Activated CD8-positive, alpha-beta memory T cell treated with anti-CD3 and anti-CD28 coated beads, Interleukin-2, amount 10 ng/mL, durations not matched to agents 7 days and 5 days (primary cell): ENCODE measurements around the gene GRID1. TPM values are rescaled to one million over a fixed set of nuclear protein-coding genes. Genes with fewer than 3 reads are reported as not detected.

Experiments used
- ATAC-seq: fragments of 150-1000 bp; cut with Tn5 transposase; one replicate; pipeline ENCODE4 v1.10.0; 2021; ENCODE audit warnings: moderate library complexity
- CTCF ChIA-PET: fragments of 350-600 bp; sonication (Branson Sonifier 250); formaldehyde crosslinking; loops from one replicate; lab custom pipeline; 2021; ENCODE audit warnings: antibody characterized with exemption; lab: Charles Lee
- DNase-seq: peaks from one replicate; pipeline ENCODE4 v3.0.0-alpha.2; 2020
- H3K27ac Mint-ChIP-seq: one replicate; pipeline ENCODE4 v1.8.0; 2021; ENCODE audit warnings: mild to moderate bottlenecking, mixed read lengths
- H3K27me3 Mint-ChIP-seq: one replicate; pipeline ENCODE4 v1.8.0; 2021; ENCODE audit warnings: mixed read lengths
- H3K36me3 Mint-ChIP-seq: one replicate; pipeline ENCODE4 v1.8.0; 2021; ENCODE audit warnings: mild to moderate bottlenecking, mixed read lengths
- H3K4me1 Mint-ChIP-seq: one replicate; pipeline ENCODE4 v1.8.0; 2021; ENCODE audit warnings: mixed read lengths
- H3K4me3 Mint-ChIP-seq: one replicate; pipeline ENCODE4 v1.8.0; 2021; ENCODE audit warnings: mild to moderate bottlenecking, moderate library complexity, mixed read lengths
- H3K9me3 Mint-ChIP-seq: one replicate; pipeline ENCODE4 v1.8.0; 2022; ENCODE audit warnings: low read depth, mixed read lengths
- total RNA-seq, 2 experiments: library from RNA; stranded (reverse); gene quantifications; one replicate each; pipeline ENCODE4 v1.2.3, GENCODE V29; 2021

The GRID1 gene
- total RNA-seq, 2 experiments from 2014 or later = not detected

DNA sequence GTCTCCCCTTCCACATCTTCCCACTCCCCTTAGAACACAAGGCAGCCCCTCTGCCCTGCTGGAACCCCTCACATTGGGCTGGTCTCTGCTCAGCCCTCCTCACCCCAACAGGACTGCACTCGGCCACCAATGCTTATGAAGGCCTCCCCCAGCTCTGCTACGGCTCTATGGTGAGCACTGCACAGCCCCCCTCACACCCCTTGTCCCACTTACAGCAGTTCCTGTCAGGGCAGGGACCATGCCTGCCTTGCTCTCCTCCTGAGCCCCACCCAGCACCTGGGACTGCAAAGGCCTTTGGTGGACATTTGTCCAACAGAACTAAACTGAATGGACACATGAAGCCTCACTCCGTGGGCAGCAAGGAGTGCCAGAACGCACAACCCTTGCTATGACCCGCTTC is 171.9 kb downstream of the GRID1 start:
- Mint-ChIP-seq H3K9me3 (no peaks in the 10 kb centered on the region), H3K4me1 (no peaks in the 10 kb centered on the region), H3K4me3 (no peak overlapping the region), H3K27ac (no peak overlapping the region), H3K36me3 (no peaks in the 10 kb centered on the region), H3K27me3 (peaks cover 9% of the 10 kb centered on the region)
- DNase-seq (no peak), ATAC-seq (no peak)
- CTCF ChIA-PET = no interaction called here

DNA sequence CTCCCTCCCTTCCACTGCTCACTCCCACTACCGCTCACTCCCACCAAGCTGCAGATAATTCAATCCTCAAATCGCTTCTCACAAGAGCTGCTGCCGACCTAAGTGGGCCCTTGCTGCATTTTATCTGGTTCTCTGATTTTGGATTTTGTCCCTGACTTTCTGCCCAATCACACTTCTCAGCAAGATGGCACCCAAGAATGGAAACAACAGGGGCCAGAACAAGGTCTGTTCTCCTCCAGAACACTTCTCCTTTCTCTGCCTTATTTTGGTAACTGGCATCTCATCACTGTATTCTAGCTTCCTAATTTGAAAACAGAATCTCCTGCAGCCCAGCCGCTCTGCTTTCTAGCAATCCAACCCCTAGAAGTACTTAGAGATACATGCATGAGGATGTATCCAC is 172.8 kb downstream of the GRID1 start:
- DNase-seq (no peak), ATAC-seq (no peak)
- H3K36me3 Mint-ChIP-seq = no peaks in the 10 kb centered on the region
- no peak overlapping the region for H3K4me3 Mint-ChIP-seq
- no peak overlapping the region for H3K27ac Mint-ChIP-seq
- no peaks in the 10 kb centered on the region for H3K4me1 Mint-ChIP-seq
- peaks cover 9% of the 10 kb centered on the region for H3K27me3 Mint-ChIP-seq
- no peaks in the 10 kb centered on the region for H3K9me3 Mint-ChIP-seq
- CTCF ChIA-PET = no interaction called here

DNA sequence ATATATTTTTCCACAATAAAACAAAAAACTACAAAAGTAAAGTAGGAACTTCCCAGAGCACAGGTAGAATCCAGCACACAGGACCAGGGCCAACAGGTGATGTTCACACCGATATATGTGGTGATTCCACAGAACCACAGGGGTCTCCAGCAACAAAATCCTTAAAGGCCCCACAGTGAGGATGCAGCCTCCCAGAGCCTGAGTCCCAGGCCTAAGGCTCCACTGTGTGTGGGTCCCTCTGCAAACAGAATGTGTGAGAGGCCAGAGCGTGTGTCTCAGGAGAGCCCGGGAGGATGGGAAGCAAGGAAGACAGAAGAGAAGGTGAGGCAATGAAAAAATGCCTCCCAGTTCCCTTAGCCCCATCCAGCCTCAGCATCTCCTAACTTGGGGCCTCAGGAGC is 173.9 kb downstream of the GRID1 start:
- H3K9me3 Mint-ChIP-seq = no peaks in the 10 kb centered on the region
- H3K27me3 Mint-ChIP-seq = peaks cover 7% of the 10 kb centered on the region
- CTCF ChIA-PET = no interaction called here
- no peak overlapping the region for H3K4me3 Mint-ChIP-seq
- ATAC-seq (no peak), DNase-seq (no peak)
- H3K36me3 Mint-ChIP-seq = no peaks in the 10 kb centered on the region
- H3K4me1 Mint-ChIP-seq = no peaks in the 10 kb centered on the region
- no peak overlapping the region for H3K27ac Mint-ChIP-seq

DNA sequence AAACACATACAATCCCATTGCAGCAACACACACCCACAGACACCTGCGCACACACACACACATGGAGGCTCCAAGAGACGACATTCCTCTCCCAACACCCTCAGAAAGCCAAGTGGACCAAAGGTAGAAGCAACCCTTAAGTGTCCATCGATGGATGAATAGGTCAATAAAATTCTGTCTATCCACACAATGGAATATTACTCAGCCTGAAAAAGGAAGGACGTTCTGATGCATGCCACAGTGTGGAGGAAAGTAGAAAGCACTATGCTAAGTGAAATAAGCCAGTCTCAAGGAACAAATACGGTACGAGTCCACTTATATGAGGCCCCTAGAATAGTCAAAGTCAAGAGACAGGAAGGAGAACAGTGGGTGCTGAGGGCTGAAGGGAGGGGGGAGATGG is 174.4 kb downstream of the GRID1 start:
- no peaks in the 10 kb centered on the region for H3K4me1 Mint-ChIP-seq
- no peak overlapping the region for H3K4me3 Mint-ChIP-seq
- no peaks in the 10 kb centered on the region for H3K9me3 Mint-ChIP-seq
- CTCF ChIA-PET = no interaction called here
- peaks cover 3% of the 10 kb centered on the region for H3K27me3 Mint-ChIP-seq
- DNase-seq (no peak), ATAC-seq (no peak)
- H3K36me3 Mint-ChIP-seq = no peaks in the 10 kb centered on the region
- no peak overlapping the region for H3K27ac Mint-ChIP-seq

DNA sequence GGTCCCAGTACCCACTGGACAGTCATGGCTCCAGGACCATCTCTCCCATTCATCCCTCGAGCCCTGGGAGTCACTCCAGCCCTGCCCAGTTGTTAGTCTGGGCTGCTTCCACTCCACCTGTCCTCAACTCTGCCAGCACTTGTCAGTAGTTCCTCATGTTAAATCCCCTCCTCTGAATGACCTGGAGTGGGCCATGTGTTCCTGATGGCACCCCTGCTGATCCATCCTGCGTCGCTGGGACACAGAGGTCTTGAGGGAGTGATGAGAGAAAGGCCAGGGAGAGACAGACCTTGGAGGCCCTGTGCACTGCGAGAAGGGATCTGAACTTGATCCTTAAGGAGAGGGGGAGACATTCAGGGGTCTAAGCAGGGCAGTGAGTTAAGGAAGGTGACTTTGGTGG is 174.9 kb downstream of the GRID1 start:
- Mint-ChIP-seq H3K27me3 (peaks cover under 1% of the 10 kb centered on the region), H3K9me3 (no peaks in the 10 kb centered on the region), H3K27ac (no peak overlapping the region), H3K4me1 (peaks cover under 1% of the 10 kb centered on the region), H3K4me3 (no peak overlapping the region), H3K36me3 (no peaks in the 10 kb centered on the region)
- no peak for ATAC-seq
- no peak for DNase-seq
- CTCF ChIA-PET = no interaction called here

DNA sequence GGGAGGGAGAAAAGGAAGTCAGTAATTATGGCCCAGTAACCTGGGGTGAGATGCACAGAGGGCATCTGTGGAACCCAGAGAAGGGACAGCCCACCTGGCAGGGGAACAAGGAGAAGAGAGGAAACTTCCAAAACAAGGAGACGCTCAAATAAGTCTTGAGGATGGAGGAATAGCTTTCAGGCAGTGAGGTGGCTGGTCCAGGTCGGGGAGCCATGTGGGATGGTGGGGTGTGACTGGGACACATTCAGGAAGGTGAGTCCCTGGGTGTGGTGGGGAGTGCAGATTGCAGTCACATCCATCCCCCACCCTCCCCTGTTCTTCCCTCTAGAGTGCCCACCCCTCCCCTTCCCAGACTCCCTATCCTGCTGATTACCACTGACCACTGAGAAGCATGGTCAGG is 175.4 kb downstream of the GRID1 start:
- ATAC-seq = no peak
- Mint-ChIP-seq H3K27me3 (peaks cover 5% of the 10 kb centered on the region), H3K36me3 (no peaks in the 10 kb centered on the region), H3K4me1 (peaks cover 3% of the 10 kb centered on the region), H3K4me3 (no peak overlapping the region), H3K9me3 (no peaks in the 10 kb centered on the region), H3K27ac (no peak overlapping the region)
- CTCF ChIA-PET = no interaction called here
- no peak for DNase-seq

DNA sequence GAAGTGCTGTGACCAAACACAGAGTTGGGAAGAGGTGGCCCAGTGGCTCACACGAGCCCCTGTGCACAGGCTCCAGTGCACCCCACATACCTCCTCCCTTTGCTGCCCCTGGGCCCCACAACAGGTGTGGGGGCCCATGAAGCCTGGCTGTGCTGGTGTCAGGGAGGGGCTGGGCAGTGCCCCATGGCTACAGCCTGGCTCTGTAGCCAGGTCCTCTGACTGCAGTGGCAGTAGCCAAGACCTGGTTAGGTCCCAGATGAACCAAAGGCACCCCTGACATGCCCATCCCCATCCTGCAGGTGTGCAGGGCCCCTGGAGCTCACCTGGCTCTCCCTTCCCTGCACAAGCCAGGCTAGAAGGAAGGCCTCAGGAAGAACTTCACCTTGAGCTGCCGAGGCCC is 176.3 kb downstream of the GRID1 start:
- ATAC-seq = no peak
- Mint-ChIP-seq H3K4me3 (no peak overlapping the region), H3K27ac (no peak overlapping the region), H3K4me1 (peaks cover 3% of the 10 kb centered on the region), H3K9me3 (no peaks in the 10 kb centered on the region), H3K27me3 (peaks cover 12% of the 10 kb centered on the region), H3K36me3 (no peaks in the 10 kb centered on the region)
- CTCF ChIA-PET = no interaction called here
- no peak for DNase-seq

DNA sequence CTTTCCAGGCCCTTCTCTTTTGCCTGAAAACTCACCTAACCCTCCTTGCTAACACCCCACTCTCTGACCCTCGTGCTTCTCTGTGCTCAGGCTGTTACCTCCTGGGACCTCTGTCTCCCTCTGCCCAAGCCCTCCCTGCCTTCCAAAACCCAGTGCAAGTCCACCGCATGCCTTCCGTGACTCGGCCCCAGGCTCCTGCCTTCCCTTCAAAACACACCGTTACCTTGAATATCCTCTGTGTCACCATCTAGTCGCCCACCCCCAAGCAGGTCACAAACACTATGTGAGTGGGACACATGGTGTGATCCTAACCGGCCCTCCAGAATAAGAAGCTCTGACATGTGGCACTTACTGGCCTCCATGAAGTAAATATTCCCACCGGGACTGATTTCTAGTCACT is 176.7 kb downstream of the GRID1 start:
- ATAC-seq (no peak), DNase-seq (no peak)
- H3K27ac Mint-ChIP-seq = no peak overlapping the region

DNA sequence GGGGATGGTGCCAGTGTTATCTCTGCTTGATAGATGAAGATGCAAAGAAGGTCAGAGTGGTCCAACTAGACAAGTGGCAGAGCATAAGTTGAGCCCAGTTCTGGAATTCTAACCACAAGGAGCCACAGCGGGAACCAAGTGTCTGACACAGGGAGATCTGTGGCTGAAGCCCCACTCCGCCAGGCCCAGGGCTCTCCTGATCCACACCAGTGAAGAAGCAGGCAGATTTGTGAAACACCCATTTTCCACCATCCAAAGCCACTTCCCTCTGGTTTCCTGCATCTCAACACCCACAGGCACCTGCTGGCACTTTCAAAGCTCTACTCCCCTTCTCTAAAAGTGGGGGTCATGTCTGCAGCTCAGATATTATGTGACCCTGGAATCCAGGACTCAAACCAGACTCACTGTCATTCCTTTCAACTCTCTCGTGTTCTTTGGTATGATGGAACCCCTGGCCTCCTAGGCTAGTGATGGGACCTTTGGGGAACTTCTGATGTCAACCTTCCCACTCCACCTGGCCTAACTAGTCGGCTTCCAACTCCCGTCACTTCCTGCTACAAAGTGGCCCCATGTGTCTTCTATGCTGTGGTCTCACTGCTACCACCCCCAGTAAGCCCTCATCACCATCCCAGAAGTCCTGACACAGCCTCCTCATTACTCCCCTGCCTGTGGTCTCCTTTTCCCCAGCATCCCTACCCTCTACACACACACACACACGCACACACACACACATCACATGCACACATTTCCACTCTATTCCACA is 177.6 kb downstream of the GRID1 start:
- DNase-seq (no peak), ATAC-seq (no peak)
- Mint-ChIP-seq H3K27ac (no peak overlapping the region), H3K4me3 (no peak overlapping the region), H3K9me3 (no peaks in the 10 kb centered on the region), H3K4me1 (peaks cover 3% of the 10 kb centered on the region), H3K27me3 (peaks cover 20% of the 10 kb centered on the region), H3K36me3 (no peaks in the 10 kb centered on the region)
- CTCF ChIA-PET = no interaction called here

More for the DNA sequence above, 176.7 kb downstream of the GRID1 start:
- Mint-ChIP-seq H3K9me3 (no peaks in the 10 kb centered on the region), H3K27me3 (peaks cover 15% of the 10 kb centered on the region), H3K36me3 (no peaks in the 10 kb centered on the region), H3K4me1 (peaks cover 3% of the 10 kb centered on the region), H3K4me3 (no peak overlapping the region)
- CTCF ChIA-PET = no interaction called here

DNA sequence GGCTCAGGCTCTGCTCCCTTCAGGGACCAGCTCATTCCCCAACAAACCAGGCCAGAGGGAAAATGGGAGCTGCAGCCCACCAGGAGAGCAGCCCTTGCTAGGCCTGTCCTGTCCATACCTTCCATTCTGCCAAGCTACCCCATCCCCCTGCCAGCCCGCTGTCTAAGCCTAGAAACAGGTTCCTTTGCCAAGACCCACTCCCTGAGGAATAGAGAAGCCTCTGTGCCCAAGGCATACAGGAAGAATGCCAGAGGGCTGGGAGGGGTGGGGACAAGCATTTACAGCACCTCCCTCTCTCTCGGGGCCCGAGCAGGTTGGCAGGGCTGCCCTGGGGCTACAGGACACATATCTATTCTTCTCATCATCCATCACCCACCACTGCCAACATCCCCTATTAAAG is 178.3 kb downstream of the GRID1 start:
- peaks cover 24% of the 10 kb centered on the region for H3K27me3 Mint-ChIP-seq
- no peaks in the 10 kb centered on the region for H3K9me3 Mint-ChIP-seq
- DNase-seq (no peak), ATAC-seq (no peak)
- no peak overlapping the region for H3K27ac Mint-ChIP-seq
- no peaks in the 10 kb centered on the region for H3K36me3 Mint-ChIP-seq
- H3K4me1 Mint-ChIP-seq = peaks cover 3% of the 10 kb centered on the region
- CTCF ChIA-PET = no interaction called here
- H3K4me3 Mint-ChIP-seq = no peak overlapping the region

DNA sequence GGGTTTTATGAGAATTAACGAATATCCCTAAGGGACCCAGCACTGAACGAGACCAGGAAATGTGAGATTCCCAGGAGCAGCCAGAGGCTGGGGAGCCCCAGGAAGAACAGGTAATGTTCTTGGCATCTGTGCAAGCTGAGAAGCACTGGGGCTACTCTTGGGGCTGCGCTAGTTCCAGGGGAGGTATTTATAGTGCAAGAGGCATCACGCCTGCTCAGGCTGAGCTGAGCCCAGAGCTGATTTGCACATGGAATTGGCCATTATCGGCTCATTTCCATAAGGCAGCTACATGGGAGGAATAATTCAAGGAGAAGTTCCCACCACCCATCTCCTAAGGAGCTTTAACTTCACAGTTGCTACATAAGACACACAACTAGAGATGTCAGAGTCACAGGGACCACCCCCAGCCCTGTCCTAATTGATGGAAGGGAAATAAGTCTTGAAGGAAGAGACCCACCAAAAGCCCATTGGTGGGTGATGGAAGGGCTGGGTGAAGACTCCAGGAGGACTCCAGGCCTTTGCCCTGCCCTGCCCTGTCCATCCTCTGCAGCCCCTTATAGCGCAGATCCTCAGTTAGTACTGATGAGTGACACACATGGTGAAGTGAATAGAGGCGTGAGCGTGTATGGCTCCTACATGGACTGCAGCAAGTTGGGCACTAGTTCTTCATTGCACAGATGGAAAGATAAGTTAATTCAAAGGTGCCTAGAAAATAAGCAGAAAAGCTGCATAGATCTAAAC is 178.9 kb downstream of the GRID1 start:
- no peak overlapping the region for H3K4me3 Mint-ChIP-seq
- H3K9me3 Mint-ChIP-seq = no peaks in the 10 kb centered on the region
- peaks cover 26% of the 10 kb centered on the region for H3K27me3 Mint-ChIP-seq
- no peaks in the 10 kb centered on the region for H3K36me3 Mint-ChIP-seq
- CTCF ChIA-PET = no interaction called here
- DNase-seq = no peak
- peaks cover 3% of the 10 kb centered on the region for H3K4me1 Mint-ChIP-seq
- no peak for ATAC-seq
- no peak overlapping the region for H3K27ac Mint-ChIP-seq

DNA sequence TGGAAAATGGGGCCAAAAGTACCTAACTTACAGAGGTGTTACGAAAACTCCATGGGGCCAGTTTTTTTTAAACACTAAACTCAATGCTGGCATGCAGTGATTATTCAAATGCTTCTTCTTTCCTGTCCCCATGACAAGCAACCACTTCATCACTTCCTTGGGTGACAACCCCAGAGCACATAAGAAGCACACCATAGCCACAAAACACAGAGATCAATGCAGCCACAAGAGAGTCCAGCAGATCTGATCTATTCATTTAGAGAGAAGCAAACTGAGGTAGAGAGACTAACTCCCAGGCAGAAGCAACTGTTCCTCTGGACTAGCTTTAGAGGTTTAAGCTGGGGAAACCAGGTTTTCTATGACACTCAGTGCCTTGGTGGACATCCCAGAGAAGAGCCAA is 180.0 kb downstream of the GRID1 start:
- ATAC-seq = peak; percentile 53
- CTCF ChIA-PET = no interaction called here
- no peaks in the 10 kb centered on the region for H3K9me3 Mint-ChIP-seq
- no peaks in the 10 kb centered on the region for H3K36me3 Mint-ChIP-seq
- no peak overlapping the region for H3K27ac Mint-ChIP-seq
- H3K27me3 Mint-ChIP-seq = peaks cover 30% of the 10 kb centered on the region
- H3K4me3 Mint-ChIP-seq = no peak overlapping the region
- DNase-seq = no peak
- H3K4me1 Mint-ChIP-seq = peaks cover 3% of the 10 kb centered on the region

DNA sequence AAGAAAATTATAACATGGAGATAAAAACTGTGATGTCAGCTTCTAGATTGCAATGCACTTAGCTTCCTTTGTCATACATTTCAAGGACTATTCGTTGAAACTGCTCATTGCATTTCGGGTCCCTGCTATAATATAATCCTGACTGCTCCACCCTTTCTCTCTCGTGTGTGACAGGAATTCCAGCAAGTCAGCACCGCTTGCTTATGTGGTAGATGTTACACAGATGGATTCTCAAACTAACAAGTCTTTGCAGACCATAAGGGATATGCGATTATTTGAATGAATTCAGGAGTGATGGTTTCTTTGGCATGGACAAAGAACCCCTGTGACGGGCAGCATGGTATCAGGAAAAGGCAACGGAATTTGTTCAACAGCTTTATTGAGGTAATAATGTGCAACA is 184.0 kb downstream of the GRID1 start:
- Mint-ChIP-seq H3K27me3 (peaks cover 30% of the 10 kb centered on the region), H3K4me3 (no peak overlapping the region), H3K36me3 (no peaks in the 10 kb centered on the region), H3K9me3 (no peaks in the 10 kb centered on the region), H3K27ac (no peak overlapping the region), H3K4me1 (peaks cover 3% of the 10 kb centered on the region)
- ATAC-seq (no peak), DNase-seq (no peak)
- CTCF ChIA-PET = no interaction called here

DNA sequence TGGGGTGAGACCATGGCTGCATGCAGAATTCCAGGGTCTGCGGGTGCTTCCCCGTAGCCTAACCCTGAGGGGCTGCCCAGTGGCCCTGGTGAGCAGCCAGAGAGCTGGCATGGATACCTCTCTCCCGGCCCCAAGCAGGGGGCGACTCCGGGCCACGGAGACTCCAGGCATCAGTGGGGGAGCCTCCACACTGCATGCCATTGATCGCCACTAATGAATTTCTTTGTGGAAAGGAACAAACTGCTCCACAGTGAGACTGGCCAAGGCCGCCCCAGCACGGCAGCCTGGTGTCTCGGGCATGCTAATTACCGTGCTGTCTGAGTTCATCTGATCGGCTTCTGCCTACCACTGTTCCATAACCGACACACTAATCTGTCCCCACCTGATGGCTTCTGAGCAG is 184.4 kb downstream of the GRID1 start:
- peaks cover 30% of the 10 kb centered on the region for H3K27me3 Mint-ChIP-seq
- H3K27ac Mint-ChIP-seq = no peak overlapping the region
- no peak for ATAC-seq
- no peaks in the 10 kb centered on the region for H3K9me3 Mint-ChIP-seq
- CTCF ChIA-PET = no interaction called here
- no peaks in the 10 kb centered on the region for H3K36me3 Mint-ChIP-seq
- H3K4me1 Mint-ChIP-seq = peaks cover 3% of the 10 kb centered on the region
- no peak overlapping the region for H3K4me3 Mint-ChIP-seq
- DNase-seq = no peak
